ENCODE data around the gene ST6GALNAC2.
A peak's percentile ranks its signal among the peaks of the same experiment; 100 is the strongest.

Gene ST6GALNAC2

DNA sequence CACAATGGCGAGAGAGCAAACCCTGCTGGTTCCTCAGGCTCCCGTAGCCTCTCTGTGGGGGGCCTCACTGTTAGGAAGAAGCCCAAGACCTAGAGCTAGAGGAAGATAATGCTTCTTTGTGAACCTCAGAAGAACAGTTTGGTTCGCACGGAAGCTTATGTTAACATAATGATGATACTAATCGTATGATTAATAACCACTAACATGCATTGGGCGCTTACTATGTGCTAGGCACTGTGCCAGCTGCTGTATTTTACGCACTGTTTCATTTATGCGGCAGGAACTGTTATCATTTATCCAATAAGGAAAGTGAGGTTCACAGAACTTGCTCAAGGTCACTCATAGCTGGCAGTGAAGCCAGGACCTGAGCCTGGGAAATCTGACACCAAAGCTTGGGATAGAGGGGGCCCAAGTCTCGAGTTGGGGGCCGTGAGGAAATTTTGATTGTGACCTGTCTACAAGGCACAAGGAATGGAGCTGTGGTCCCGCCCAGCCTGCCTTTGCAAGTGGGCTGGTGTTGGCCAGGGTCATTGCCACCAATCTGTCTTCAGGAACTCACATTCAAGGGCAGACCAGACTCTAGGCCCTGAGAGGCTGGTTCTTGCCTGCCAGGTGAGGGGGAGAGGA lies 39.0 kb downstream of the ST6GALNAC2 start:
- peak overlapping the region; percentile 14; the same call in 1 of the 2 replicates for H3K27ac ChIP-seq
- TF ChIP-seq, protein P1, sequence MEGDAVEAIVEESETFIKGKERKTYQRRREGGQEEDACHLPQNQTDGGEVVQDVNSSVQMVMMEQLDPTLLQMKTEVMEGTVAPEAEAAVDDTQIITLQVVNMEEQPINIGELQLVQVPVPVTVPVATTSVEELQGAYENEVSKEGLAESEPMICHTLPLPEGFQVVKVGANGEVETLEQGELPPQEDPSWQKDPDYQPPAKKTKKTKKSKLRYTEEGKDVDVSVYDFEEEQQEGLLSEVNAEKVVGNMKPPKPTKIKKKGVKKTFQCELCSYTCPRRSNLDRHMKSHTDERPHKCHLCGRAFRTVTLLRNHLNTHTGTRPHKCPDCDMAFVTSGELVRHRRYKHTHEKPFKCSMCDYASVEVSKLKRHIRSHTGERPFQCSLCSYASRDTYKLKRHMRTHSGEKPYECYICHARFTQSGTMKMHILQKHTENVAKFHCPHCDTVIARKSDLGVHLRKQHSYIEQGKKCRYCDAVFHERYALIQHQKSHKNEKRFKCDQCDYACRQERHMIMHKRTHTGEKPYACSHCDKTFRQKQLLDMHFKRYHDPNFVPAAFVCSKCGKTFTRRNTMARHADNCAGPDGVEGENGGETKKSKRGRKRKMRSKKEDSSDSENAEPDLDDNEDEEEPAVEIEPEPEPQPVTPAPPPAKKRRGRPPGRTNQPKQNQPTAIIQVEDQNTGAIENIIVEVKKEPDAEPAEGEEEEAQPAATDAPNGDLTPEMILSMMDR (conservative IDR thresholded peaks at IDR 0.05), result no peak

DNA sequence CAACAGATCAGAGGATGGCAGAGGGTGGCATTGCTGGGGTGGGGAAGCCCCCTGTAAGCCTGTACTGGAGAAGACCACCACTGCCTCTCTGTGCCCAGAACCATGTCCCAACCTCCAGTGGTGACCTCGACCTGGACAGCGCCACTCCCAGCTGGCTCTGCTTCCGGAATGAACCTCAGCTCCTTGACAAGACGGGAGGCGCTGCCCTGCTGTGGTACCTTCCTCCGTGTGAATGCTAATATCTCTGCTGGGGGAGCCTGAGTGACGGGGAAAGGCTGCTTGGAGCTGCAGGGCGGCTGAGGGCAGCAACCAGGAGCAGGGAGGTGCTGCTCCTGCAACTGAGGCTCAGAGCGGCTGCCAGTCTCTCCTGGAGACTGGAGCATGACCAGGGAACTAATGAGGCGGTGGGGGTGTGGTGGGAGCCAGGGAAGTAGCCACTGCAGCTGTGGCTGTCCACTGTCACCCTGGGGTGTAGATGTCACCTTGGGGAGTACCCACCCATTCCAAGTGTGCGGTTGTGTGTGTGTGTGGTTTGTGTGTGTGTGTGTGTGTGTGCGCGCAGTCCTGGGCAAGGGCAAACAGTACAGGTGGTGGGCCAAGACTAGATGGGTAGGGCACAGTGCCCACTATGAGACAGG lies 39.6 kb downstream of the ST6GALNAC2 start:
- TF ChIP-seq, protein P1 (conservative IDR thresholded peaks at IDR 0.05), result no peak
- peak overlapping the region; percentile 3; the same call in 1 of the 2 replicates for H3K27ac ChIP-seq

DNA sequence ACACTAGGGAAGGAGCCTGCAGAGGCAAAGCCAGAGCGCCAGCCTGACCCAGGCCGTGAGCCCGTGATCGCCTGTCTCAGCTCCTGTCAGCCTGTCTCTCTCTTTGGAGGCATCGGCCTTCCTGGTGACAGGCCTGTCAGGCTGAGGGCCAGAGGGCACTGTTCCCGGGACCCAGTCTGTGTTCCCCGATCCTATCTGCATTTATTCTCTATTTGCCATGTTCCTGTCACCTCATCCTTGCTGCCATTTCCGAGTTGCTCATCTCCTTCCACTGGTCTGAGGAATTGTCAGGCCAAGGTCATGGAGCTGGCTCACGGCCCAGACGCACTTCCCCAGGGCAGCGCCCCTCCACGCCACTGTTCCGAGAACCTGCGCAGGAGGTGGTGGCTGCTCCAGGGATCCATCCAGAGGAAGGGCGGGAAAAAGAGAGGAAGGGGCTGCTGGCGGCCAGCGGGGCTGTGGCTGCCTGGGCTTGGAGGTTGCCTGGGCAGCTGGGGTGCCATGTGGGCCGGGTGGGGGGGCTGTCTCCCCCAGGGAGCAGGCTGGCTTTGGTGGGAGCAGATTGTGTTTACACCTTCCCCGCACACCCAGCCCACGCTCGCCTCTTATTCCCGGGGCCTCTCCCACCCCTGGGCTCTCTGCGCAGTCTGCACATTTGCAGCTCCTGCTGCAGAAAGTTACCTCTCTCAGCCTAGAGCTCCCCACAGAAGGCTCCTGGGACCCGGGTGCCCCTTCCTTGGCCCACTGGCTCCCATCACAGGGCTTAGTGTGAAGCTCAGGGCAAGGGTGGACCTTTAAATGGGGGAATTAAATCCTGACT lies 40.9 kb downstream of the ST6GALNAC2 start:
- H3K27ac ChIP-seq, result no peak overlapping the region
- TF ChIP-seq, protein P1 (conservative IDR thresholded peaks at IDR 0.05), result no peak

DNA sequence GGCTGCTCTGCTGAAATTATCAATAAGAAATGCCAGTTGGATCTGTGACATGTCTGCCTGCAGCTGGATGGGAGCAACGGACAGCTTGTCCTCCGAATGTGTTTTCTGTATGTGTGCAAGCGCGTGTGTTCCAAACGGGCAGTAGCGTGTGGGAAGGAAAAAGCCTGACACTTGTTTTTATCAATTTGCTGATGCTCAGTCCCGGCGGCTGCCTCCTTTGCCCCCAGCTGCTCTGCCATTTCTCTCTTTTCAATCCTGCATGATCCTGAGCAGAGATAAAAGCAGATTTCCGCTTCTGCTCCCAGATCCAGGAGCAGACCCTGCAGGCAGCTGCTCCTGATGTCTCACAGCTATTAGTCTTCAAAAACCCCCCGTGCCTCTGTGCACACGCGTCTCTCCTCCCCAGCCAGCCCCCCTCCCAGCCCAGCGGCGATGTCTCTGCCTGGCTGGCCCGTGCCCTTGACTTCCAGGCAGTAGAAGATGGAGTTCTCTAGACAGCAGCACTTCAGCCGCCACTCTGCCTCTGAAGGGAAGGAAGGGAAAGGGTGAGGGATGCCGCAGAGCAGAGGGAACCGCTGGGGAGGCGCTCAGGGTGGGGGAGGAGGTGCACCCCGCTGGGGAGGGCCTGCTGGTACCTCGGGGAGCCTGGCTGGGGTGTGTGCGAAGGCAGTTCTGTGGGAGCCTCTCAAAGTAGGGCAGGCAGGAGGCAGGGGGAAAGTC lies 41.7 kb downstream of the ST6GALNAC2 start:
- TF ChIP-seq, protein P1 (conservative IDR thresholded peaks at IDR 0.05), result no peak
- no peak overlapping the region for H3K27ac ChIP-seq

DNA sequence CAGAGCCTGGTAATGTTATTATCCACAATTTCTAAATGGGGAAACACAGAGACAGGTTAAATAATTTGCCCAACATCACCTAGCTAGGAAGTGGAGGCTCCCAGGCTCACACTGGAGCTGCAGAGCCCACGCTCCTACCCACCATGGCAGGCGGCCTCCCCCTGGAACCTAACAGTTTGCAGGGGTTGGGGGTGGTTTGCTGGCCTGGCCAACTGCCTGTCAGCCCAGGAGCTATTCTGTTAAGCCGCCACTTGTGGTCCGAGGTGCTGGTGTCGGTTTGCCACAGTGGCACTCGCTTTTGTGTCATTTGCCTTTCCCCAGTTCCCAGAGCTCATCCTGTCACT lies 42.2 kb downstream of the ST6GALNAC2 start:
- no peak overlapping the region for H3K27ac ChIP-seq
- TF ChIP-seq, protein P1 (conservative IDR thresholded peaks at IDR 0.05), result no peak

DNA sequence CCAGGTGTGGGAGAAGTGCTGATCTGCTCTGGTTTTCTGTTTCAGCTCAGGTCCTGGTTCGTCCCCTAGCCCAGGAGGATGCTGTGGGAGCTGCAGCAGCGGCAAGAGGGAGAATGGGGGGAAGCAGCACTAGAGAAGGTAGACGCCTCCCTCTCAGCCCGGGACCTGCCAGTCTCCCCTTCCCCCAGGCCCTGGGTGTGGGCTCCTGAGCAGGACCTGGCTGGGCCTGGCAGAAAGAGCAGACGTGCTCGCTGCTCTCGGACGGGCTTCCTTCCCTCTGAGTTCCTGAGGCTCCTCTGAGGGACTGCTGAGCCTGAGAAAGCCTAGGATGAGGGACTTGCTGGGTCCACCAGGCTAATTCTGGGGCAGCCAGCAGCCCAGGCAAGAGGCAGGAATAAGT lies 42.7 kb downstream of the ST6GALNAC2 start:
- no peak overlapping the region for H3K27ac ChIP-seq
- TF ChIP-seq, protein P1 (conservative IDR thresholded peaks at IDR 0.05), result no peak

DNA sequence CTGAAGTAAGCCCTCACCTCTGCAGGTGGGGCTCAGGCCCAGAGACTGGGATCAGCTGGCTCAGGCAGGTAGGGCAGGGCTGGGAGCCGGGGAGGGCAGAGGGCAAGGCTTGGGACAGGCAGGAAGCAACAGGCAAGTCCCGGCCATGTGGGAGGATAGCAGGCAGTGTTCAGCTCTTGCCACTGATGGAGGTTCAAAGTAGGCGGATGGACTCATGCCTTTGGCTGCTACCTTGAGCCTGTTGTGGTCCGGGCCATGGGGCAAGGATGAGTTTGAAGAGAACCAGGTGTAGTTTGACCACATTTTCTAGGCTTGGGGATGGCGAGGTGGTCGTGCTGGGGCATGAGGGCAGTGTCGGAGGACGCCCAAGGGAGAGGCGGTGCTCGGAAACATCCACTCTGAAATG lies 43.1 kb downstream of the ST6GALNAC2 start:
- no peak overlapping the region for H3K27ac ChIP-seq
- TF ChIP-seq, protein P1 (conservative IDR thresholded peaks at IDR 0.05), result no peak

Measured in VCaP (cell line).